Panc1 (cell line): ENCODE measurements around the gene MYLK3.

Experiments used
- POLR2AphosphoS5 ChIP-seq: IDR thresholded peaks from 2 replicates; pipeline ENCODE4 v1.6.1; 2012; ENCODE audit warnings: mild to moderate bottlenecking, low read depth, low read length, moderate library complexity
- SIN3A ChIP-seq: IDR thresholded peaks from 2 replicates; pipeline ENCODE4 v1.6.1; 2012; ENCODE audit warnings: low read depth, mild to moderate bottlenecking, low read length, moderate library complexity, borderline replicate concordance; ENCODE audit not compliant: insufficient read depth
- TF ChIP-seq, protein P1 (sequence below): fragments of 450-650 bp; IDR thresholded peaks from 2 replicates; pipeline ENCODE4 v1.5.1; 2017; ENCODE audit warnings: mild to moderate bottlenecking
- TF ChIP-seq, protein P2 (sequence below), 2 experiments: IDR thresholded peaks; 2 replicates each; pipeline ENCODE4 v1.6.1; 2011 to 2012; ENCODE audit warnings: low read depth in 2 of 2, control low read depth in 1 of 2, low read length in 1 of 2, mild to moderate bottlenecking in 1 of 2, moderate library complexity in 1 of 2; ENCODE audit not compliant: insufficient read depth in 1 of 2

DNA sequence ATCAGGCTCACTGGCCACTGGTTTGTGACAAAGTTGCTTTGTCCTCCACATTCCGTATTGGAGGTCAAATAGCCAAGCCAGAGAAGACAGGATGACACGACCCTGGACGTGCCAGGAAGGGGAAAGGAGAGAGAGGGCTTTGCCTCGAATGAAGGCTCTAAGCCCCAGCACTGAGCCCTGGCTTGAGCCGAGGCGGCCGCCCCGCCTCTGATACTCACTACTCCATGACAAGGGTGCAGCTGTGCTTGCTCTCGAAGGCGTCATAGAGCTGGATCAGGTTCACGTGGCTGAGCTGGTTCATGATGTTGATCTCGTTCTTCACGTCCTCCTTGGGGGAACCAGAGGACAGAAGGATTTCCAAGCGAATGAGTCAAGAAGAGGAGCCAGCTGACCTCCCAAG, 19.3 kb downstream of the MYLK3 start:
- TF ChIP-seq, protein P1, sequence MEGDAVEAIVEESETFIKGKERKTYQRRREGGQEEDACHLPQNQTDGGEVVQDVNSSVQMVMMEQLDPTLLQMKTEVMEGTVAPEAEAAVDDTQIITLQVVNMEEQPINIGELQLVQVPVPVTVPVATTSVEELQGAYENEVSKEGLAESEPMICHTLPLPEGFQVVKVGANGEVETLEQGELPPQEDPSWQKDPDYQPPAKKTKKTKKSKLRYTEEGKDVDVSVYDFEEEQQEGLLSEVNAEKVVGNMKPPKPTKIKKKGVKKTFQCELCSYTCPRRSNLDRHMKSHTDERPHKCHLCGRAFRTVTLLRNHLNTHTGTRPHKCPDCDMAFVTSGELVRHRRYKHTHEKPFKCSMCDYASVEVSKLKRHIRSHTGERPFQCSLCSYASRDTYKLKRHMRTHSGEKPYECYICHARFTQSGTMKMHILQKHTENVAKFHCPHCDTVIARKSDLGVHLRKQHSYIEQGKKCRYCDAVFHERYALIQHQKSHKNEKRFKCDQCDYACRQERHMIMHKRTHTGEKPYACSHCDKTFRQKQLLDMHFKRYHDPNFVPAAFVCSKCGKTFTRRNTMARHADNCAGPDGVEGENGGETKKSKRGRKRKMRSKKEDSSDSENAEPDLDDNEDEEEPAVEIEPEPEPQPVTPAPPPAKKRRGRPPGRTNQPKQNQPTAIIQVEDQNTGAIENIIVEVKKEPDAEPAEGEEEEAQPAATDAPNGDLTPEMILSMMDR, result no peak
- TF ChIP-seq POLR2AphosphoS5 (no peak), SIN3A (no peak)
- TF ChIP-seq, protein P2, sequence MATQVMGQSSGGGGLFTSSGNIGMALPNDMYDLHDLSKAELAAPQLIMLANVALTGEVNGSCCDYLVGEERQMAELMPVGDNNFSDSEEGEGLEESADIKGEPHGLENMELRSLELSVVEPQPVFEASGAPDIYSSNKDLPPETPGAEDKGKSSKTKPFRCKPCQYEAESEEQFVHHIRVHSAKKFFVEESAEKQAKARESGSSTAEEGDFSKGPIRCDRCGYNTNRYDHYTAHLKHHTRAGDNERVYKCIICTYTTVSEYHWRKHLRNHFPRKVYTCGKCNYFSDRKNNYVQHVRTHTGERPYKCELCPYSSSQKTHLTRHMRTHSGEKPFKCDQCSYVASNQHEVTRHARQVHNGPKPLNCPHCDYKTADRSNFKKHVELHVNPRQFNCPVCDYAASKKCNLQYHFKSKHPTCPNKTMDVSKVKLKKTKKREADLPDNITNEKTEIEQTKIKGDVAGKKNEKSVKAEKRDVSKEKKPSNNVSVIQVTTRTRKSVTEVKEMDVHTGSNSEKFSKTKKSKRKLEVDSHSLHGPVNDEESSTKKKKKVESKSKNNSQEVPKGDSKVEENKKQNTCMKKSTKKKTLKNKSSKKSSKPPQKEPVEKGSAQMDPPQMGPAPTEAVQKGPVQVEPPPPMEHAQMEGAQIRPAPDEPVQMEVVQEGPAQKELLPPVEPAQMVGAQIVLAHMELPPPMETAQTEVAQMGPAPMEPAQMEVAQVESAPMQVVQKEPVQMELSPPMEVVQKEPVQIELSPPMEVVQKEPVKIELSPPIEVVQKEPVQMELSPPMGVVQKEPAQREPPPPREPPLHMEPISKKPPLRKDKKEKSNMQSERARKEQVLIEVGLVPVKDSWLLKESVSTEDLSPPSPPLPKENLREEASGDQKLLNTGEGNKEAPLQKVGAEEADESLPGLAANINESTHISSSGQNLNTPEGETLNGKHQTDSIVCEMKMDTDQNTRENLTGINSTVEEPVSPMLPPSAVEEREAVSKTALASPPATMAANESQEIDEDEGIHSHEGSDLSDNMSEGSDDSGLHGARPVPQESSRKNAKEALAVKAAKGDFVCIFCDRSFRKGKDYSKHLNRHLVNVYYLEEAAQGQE (IDR thresholded peaks at IDR 0.05; ENCODE audit: insufficient read depth in 1 of 2, low read depth in 2 of 2, low read length in 1 of 2), result no peak
